Tibial nerve (tissue), 4 donors: Measurements from ENCODE around the gene SORBS1. TPM values are rescaled to one million over a fixed set of nuclear protein-coding genes. Genes with fewer than 3 reads are reported as not detected.

Source experiments
- DNase-seq, 2 donors: peaks; one replicate each; pipeline ENCODE4 v3.0.0-alpha.2; 2019; ENCODE audit warnings: low spot score in 2 of 2
- H3K27ac ChIP-seq, 4 donors: fragments of 200-600 bp; sonication (generic) in 3 of 4; one replicate each; pipeline ENCODE4 v1.5.1; 2017 to 2019; ENCODE audit warnings: mild to moderate bottlenecking in 1 of 4
- H3K27me3 ChIP-seq, 2 donors: fragments of 200-600 bp; sonication (generic) in 1 of 2; one replicate each; pipeline versions ENCODE4 v1.5.1 to v1.6.0; 2017 to 2019
- H3K36me3 ChIP-seq, 3 donors: fragments of 200-600 bp; sonication (generic); one replicate each; pipeline ENCODE4 v1.5.1; 2018 to 2019
- H3K4me1 ChIP-seq, 4 donors: fragments of 200-600 bp; sonication (generic) in 3 of 4; one replicate each; pipeline ENCODE4 v1.5.1; 2017 to 2019
- H3K4me3 ChIP-seq, 4 donors: fragments of 200-600 bp; sonication (generic) in 3 of 4; one replicate each; pipeline ENCODE4 v1.5.1; 2017 to 2019; ENCODE audit warnings: mild to moderate bottlenecking in 1 of 4, moderate library complexity in 1 of 4
- H3K9me3 ChIP-seq, 4 donors: fragments of 200-600 bp; sonication (generic) in 3 of 4; one replicate each; pipeline ENCODE4 v1.5.1; 2017 to 2019
- CTCF ChIP-seq, 5 experiments: fragments of 200-600 bp in 3 of 5; fragments of 450-650 bp in 2 of 5; sonication (generic) in 3 of 5; IDR thresholded peaks; one replicate each; pipeline ENCODE4 v1.5.1; 2016 to 2019; ENCODE audit warnings: antibody characterized with exemption in 5 of 5, mild to moderate bottlenecking in 3 of 5, moderate library complexity in 2 of 5
- EP300 ChIP-seq, 2 donors: sonication (generic); formaldehyde crosslinking; IDR thresholded peaks; one replicate each; pipeline ENCODE4 v1.6.1; 2017; ENCODE audit warnings: antibody characterized with exemption in 2 of 2, mild to moderate bottlenecking in 1 of 2
- POLR2A ChIP-seq, 2 donors: fragments of 450-650 bp; IDR thresholded peaks; one replicate each; pipeline ENCODE4 v1.6.1; 2017; ENCODE audit warnings: antibody characterized with exemption in 2 of 2, mild to moderate bottlenecking in 2 of 2, moderate library complexity in 2 of 2
- WGBS, 2 donors: methylation state at CpG; one replicate each; pipeline ENCODE4 v1.1.5; 2018; 5-methylcytosine and 5-hydroxymethylcytosine counted together
- total RNA-seq, 4 donors: library from RNA; depleted of rRNA; stranded (reverse); fragments of >200 nt; gene quantifications; one replicate each; pipeline ENCODE4 v1.1.0, GENCODE V29; 2016

SORBS1 gene
- total RNA-seq, 4 donors from 2014 or later, result 427 to 623 (median 567) TPM

GRCh38 chr10:95336702-95337101 lies 224.5 kb downstream of the SORBS1 start:
- no peak for DNase-seq
- H3K9me3 ChIP-seq, result no peaks in the 10 kb centered on the region
- no peaks in the 10 kb centered on the region for H3K27me3 ChIP-seq
- peaks cover 0 to 23% (median 2%) of the 10 kb centered on the region in 4 donors for H3K4me1 ChIP-seq
- TF ChIP-seq EP300 (IDR thresholded peaks at IDR 0.05) (no peak), POLR2A (IDR thresholded peaks at IDR 0.05) (no peak), CTCF (IDR thresholded peaks at IDR 0.05) (no peak)
- peaks cover 5 to 97% (median 6%) of the 10 kb centered on the region in 3 donors for H3K36me3 ChIP-seq
- H3K4me3 ChIP-seq, result no peak overlapping the region
- H3K27ac ChIP-seq, result no peak overlapping the region
- 94% methylated on average over 9 of the region's 9 CpGs for whole genome bisulfite sequencing, 2 donors

DNA sequence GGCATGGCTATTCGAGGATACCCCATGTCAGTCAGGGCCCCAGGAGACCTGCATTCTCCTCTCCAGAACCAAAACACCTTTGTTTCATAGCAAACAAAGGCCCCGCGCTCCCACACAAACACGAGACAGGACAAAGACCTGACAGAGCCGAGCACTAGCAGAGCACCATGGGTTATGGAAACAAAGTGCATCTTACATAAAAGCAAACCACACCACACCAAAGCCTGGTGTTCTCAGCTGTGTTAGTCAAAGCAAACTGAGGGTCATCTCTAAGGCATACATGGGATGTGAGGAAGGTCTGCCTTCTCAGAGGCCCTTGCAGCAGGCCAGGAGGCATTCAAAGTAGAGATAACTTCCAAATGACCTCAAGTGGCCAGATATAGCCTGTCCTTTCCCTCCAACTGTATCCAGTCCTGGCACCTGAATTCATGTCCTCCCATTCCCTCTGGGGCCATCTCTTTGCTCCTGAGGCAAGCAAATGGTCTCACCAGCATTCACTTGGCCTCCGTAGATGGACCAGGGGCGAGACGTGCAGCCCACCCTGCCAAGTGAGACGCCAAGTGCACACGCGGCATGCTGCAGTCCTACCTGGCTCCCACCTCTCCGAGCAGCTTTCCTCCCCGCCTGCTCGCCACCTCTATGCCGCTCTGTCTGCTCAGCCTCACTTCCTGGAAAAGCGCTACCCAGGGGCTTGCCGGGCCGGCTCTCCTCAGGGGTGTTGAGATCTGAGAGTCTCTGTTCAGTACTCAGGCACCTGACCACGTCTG lies 225.1 kb downstream of the SORBS1 start:
- Histone ChIP-seq H3K9me3 (no peaks in the 10 kb centered on the region), H3K27me3 (no peaks in the 10 kb centered on the region), H3K36me3 (peaks cover 5 to 97% (median 6%) of the 10 kb centered on the region in 3 donors), H3K27ac (no peak overlapping the region), H3K4me3 (no peak overlapping the region), H3K4me1 (peaks cover 0 to 17% (median 0%) of the 10 kb centered on the region in 4 donors)
- WGBS, 2 donors, result 85 to 88% methylated on average over 19 of the region's 19 CpGs
- no peak for DNase-seq
- TF ChIP-seq EP300 (IDR thresholded peaks at IDR 0.05), result peak in 1 of 2 donors; percentile 3
- no peak for TF ChIP-seq CTCF (IDR thresholded peaks at IDR 0.05)

DNA sequence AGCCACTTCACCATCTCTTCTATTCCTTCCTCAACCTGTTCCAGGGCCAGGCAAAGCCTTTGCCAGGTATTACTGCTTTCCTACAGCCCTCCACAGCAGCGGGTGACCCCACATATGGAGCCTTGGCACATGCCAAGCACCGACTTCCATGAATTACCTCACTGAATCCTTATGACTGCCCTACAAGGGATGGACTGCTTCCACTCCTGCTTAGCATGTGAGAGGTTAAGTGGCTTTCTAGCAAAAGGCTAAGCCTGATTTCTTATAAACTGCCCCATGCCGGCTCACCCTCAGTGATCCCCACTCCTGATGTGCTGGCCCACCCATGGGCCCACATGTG lies 226.4 kb downstream of the SORBS1 start:
- Histone ChIP-seq H3K4me1 (peaks cover 0 to 17% (median 0%) of the 10 kb centered on the region in 4 donors), H3K36me3 (peaks cover 4 to 95% (median 5%) of the 10 kb centered on the region in 3 donors), H3K27me3 (no peaks in the 10 kb centered on the region), H3K27ac (peak overlapping the region in 3 of 4 donors; percentile 65 to 75 (median 67)), H3K9me3 (no peaks in the 10 kb centered on the region), H3K4me3 (no peak overlapping the region)
- TF ChIP-seq EP300 (IDR thresholded peaks at IDR 0.05) (no peak), POLR2A (IDR thresholded peaks at IDR 0.05) (no peak), CTCF (IDR thresholded peaks at IDR 0.05) (no peak)
- no peak for DNase-seq
- WGBS, 2 donors, result 77 to 84% methylated on average over 3 of the region's 3 CpGs

- Histone ChIP-seq H3K27ac (peak overlapping the region in 3 of 4 donors; percentile 65 to 75 (median 67)), H3K9me3 (no peaks in the 10 kb centered on the region), H3K4me1 (peaks cover 0 to 17% (median 0%) of the 10 kb centered on the region in 4 donors), H3K4me3 (no peak overlapping the region), H3K36me3 (peaks cover 4 to 95% (median 5%) of the 10 kb centered on the region in 3 donors), H3K27me3 (no peaks in the 10 kb centered on the region)
- DNase-seq, result peak in 1 of 2 donors; percentile 46
- 75 to 78% methylated on average over 12 of the region's 12 CpGs for WGBS, 2 donors
- TF ChIP-seq POLR2A (IDR thresholded peaks at IDR 0.05) (no peak), EP300 (IDR thresholded peaks at IDR 0.05) (peak; percentile 27 to 66)
Observed at GRCh38 chr10:95333997-95334804, 227.0 kb downstream of the SORBS1 start.

GRCh38 chr10:95332666-95333249 lies 228.4 kb downstream of the SORBS1 start:
- 93 to 97% methylated on average over 4 of the region's 4 CpGs for WGBS, 2 donors
- no peaks in the 10 kb centered on the region for H3K9me3 ChIP-seq
- no peak overlapping the region for H3K27ac ChIP-seq
- peaks cover 4 to 87% (median 5%) of the 10 kb centered on the region in 3 donors for H3K36me3 ChIP-seq
- no peaks in the 10 kb centered on the region for H3K27me3 ChIP-seq
- TF ChIP-seq EP300 (IDR thresholded peaks at IDR 0.05) (no peak), CTCF (IDR thresholded peaks at IDR 0.05) (no peak), POLR2A (IDR thresholded peaks at IDR 0.05) (no peak)
- H3K4me3 ChIP-seq, result no peak overlapping the region
- no peak for DNase-seq
- peaks cover 0 to 18% (median 0%) of the 10 kb centered on the region in 4 donors for H3K4me1 ChIP-seq
